ENCODE data around the gene NT5C2.
"Not testable (repeated sequence)": the region's sequence is repeated elsewhere in the genome, so short reads cannot be mapped to it uniquely, and the experiment has no call there.

The NT5C2 gene

GRCh38 chr10:103225939-103226338, 32.9 kb upstream of the NT5C2 start:
- DNase-seq (ENCODE audit: insufficient read length, low spot score) (no peak), FAIRE-seq (no peak)
- TF ChIP-seq PAX5 (IDR thresholded peaks at IDR 0.05; ENCODE audit: insufficient read depth, low read length, severe bottlenecking) (no peak), TAF1 (IDR thresholded peaks at IDR 0.05; ENCODE audit: low read depth, low read length) (no peak), POU2F2 (IDR thresholded peaks at IDR 0.05; ENCODE audit: low read depth, low read length) (no peak), SPI1 (IDR thresholded peaks at IDR 0.05; ENCODE audit: low read depth, low read length) (no peak), POLR2A (IDR thresholded peaks at IDR 0.05; ENCODE audit: low read depth, low read length) (no peak), POLR2AphosphoS5 (IDR thresholded peaks at IDR 0.05; ENCODE audit: low read depth, low read length) (no peak)

GRCh38 chr10:103224721-103225120, 31.6 kb upstream of the NT5C2 start:
- not testable (repeated sequence) for DNase-seq (ENCODE audit: insufficient read length, low spot score); FAIRE-seq

GRCh38 chr10:103224133-103224532, 31.1 kb upstream of the NT5C2 start:
- no peak for TF ChIP-seq POLR2A (IDR thresholded peaks at IDR 0.05; ENCODE audit: low read depth, low read length)
- no peak for TF ChIP-seq PAX5 (IDR thresholded peaks at IDR 0.05; ENCODE audit: insufficient read depth, low read length, severe bottlenecking)
- TF ChIP-seq TAF1 (IDR thresholded peaks at IDR 0.05; ENCODE audit: low read depth, low read length), result no peak
- DNase-seq (ENCODE audit: insufficient read length, low spot score) (no peak), FAIRE-seq (no peak)

GRCh38 chr10:103216362-103216761, 23.3 kb upstream of the NT5C2 start:
- DNase-seq (ENCODE audit: insufficient read length, low spot score); FAIRE-seq: not testable (repeated sequence)

- FAIRE-seq (no peak), DNase-seq (ENCODE audit: insufficient read length, low spot score) (no peak)
- TF ChIP-seq TAF1 (IDR thresholded peaks at IDR 0.05; ENCODE audit: low read depth, low read length) (no peak), POLR2A (IDR thresholded peaks at IDR 0.05; ENCODE audit: low read depth, low read length) (no peak), SPI1 (IDR thresholded peaks at IDR 0.05; ENCODE audit: low read depth, low read length) (no peak), POLR2AphosphoS5 (IDR thresholded peaks at IDR 0.05; ENCODE audit: low read depth, low read length) (no peak), PAX5 (IDR thresholded peaks at IDR 0.05; ENCODE audit: insufficient read depth, low read length, severe bottlenecking) (no peak), POU2F2 (IDR thresholded peaks at IDR 0.05; ENCODE audit: low read depth, low read length) (no peak)
Measured at GRCh38 chr10:103215601-103216000, 22.5 kb upstream of the NT5C2 start.

DNA sequence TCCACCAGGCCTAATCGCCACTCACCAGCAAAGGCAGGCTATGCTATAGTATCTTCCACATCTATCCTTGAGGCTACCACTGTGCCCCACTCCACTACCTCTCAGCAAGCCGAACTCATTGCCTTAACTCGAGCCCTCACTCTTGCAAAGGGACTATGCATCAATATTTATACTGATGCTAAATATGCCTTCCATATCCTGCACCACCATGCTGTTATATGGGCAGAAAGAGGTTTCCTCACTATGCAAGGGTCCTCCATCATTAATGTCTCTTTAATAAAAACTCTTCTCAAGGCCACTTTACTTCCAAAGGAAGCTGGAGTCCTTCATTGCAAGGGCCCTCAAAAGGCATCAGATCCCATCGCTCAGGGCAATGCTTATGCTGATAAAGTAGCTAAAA, 17.2 kb upstream of the NT5C2 start:
- FAIRE-seq; DNase-seq (ENCODE audit: insufficient read length, low spot score): not testable (repeated sequence)

DNA sequence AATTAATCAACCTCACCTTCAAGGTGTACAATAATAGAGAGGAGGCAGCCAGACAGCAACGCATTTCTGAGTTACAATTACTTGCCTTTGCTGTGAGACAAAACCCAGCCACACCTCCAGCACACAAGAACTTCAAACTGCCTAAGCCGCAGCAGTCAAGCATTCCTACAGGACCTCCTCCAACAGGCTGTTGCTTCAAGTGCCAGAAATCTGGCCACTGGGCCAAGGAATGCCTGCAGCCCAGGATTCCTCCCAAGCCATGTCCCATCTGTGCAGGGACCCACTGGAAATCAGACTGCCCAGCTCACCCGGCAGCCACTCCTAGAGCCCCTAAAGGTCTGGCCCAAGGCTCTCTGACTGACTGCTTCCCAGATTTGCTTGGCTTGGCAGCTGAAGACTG, 14.6 kb upstream of the NT5C2 start:
- not testable (repeated sequence) for DNase-seq (ENCODE audit: insufficient read length, low spot score); FAIRE-seq

DNA sequence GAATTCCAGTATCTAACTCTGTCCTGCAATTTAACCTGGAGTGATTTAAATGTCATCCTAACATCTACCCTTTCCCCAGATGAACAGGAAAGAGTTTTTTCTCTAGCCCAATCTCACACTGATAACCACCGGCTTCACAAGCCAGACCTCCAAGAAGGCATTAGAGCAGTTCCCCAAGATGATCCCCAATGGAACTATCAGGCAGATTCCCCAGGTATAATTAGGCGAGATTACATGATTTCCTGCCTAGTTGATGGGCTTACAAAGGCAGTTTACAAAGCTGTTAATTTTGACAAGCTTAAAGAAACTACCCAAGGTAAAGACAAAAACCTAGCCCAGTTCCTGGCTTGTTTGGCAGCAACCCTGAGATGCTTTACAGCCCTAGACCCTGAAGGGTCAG, 14.1 kb upstream of the NT5C2 start:
- DNase-seq (ENCODE audit: insufficient read length, low spot score) (no peak), FAIRE-seq (no peak)
- no peak for TF ChIP-seq POLR2A (IDR thresholded peaks at IDR 0.05; ENCODE audit: low read depth, low read length)
- no peak for TF ChIP-seq TAF1 (IDR thresholded peaks at IDR 0.05; ENCODE audit: low read depth, low read length)
- TF ChIP-seq SPI1 (IDR thresholded peaks at IDR 0.05; ENCODE audit: low read depth, low read length), result no peak
- no peak for TF ChIP-seq PAX5 (IDR thresholded peaks at IDR 0.05; ENCODE audit: insufficient read depth, low read length, severe bottlenecking)
- no peak for TF ChIP-seq POU2F2 (IDR thresholded peaks at IDR 0.05; ENCODE audit: low read depth, low read length)
- no peak for TF ChIP-seq POLR2AphosphoS5 (IDR thresholded peaks at IDR 0.05; ENCODE audit: low read depth, low read length)

DNA sequence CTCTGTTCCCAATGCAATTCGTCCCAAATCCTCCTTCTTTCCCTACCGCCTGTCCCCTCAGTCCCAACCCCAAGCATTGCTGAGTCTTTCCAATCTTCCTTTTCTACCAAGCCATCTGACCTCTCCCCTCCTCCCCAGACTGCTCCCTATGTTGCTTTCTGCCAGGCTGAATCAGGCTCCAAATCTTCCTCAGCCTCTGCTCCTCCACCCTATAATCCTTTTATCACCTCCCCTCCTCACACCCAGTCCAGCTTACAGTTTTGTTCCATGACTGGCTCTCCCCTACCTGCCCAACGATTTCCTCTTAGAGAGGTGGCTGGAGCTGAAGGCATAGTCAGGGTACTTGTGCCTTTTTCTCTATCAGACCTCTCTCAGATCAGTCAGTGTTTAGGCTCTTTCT, 13.6 kb upstream of the NT5C2 start:
- DNase-seq (ENCODE audit: insufficient read length, low spot score); FAIRE-seq: not testable (repeated sequence)

DNA sequence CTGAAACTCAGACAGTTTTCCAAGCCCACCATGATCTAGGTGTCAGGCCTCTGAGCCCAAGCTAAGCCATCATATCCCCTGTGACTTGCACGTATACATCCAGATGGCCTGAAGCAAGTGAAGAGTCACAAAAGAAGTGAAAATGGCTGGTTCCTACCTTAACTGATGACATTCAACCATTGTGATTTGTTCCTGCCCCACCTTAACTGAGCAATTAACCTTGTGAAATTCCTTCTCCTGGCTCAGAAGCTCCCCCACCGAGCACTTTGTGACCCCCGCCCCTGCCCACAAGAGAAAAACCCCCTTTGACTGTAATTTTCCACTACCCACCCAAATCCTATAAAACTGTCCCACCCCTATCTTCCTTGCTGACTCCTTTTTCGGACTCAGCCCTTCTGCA, 12.3 kb upstream of the NT5C2 start:
- FAIRE-seq, result not testable (repeated sequence)

GRCh38 chr10:103204353-103205255, 11.5 kb upstream of the NT5C2 start:
- no peak for FAIRE-seq
- no peak for TF ChIP-seq POLR2A (IDR thresholded peaks at IDR 0.05; ENCODE audit: low read depth, low read length)
- no peak for TF ChIP-seq PAX5 (IDR thresholded peaks at IDR 0.05; ENCODE audit: insufficient read depth, low read length, severe bottlenecking)
- TF ChIP-seq POU2F2 (IDR thresholded peaks at IDR 0.05; ENCODE audit: low read depth, low read length), result no peak
- no peak for TF ChIP-seq TAF1 (IDR thresholded peaks at IDR 0.05; ENCODE audit: low read depth, low read length)
- TF ChIP-seq POLR2AphosphoS5 (IDR thresholded peaks at IDR 0.05; ENCODE audit: low read depth, low read length), result no peak
- TF ChIP-seq SPI1 (IDR thresholded peaks at IDR 0.05; ENCODE audit: low read depth, low read length), result no peak
- DNase-seq (ENCODE audit: insufficient read length, low spot score), result no peak

More for the DNA sequence above, 12.3 kb upstream of the NT5C2 start:
- not testable (repeated sequence) for DNase-seq (ENCODE audit: insufficient read length, low spot score)

DNA sequence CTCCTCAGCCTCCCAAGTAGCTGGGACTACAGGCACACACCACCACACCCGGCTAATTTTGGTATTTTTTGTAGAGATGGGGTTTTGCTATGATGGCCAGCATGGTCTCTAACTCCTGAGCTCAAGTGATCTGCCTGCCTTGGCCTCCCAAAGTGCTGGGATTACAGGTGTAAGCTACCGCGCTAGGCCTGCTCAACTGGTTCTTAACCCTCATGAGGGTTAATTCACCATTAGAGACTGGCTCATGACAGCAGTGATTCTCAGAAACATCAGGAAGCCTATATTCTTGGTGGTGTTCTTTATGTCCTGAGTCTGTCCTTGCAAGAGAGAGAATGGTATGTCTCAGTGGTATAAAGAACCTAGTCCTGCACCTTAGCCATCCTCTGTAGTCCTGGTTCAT, 10.4 kb upstream of the NT5C2 start:
- no peak for FAIRE-seq
- no peak for DNase-seq (ENCODE audit: insufficient read length, low spot score)
- no peak for TF ChIP-seq SPI1 (IDR thresholded peaks at IDR 0.05; ENCODE audit: low read depth, low read length)
- TF ChIP-seq PAX5 (IDR thresholded peaks at IDR 0.05; ENCODE audit: insufficient read depth, low read length, severe bottlenecking), result no peak
- no peak for TF ChIP-seq POU2F2 (IDR thresholded peaks at IDR 0.05; ENCODE audit: low read depth, low read length)
- no peak for TF ChIP-seq POLR2A (IDR thresholded peaks at IDR 0.05; ENCODE audit: low read depth, low read length)
- no peak for TF ChIP-seq POLR2AphosphoS5 (IDR thresholded peaks at IDR 0.05; ENCODE audit: low read depth, low read length)
- TF ChIP-seq TAF1 (IDR thresholded peaks at IDR 0.05; ENCODE audit: low read depth, low read length), result no peak
